PC-9 (cell line): ENCODE results near the gene RNF157. TPM values are rescaled to one million over a fixed set of nuclear protein-coding genes. Genes with fewer than 3 reads are reported as not detected.

Experiments
- BruUV-seq: library from RNA; stranded (reverse); fragments of 400-500 nt; replicated peaks from 2 replicates; lab custom pipeline; 2021; lab: Mats Ljungman, UMichigan
- CTCF ChIA-PET: fragments of 300-600 bp; sonication (Branson Sonifier 250); formaldehyde crosslinking; loops from one replicate; lab custom pipeline; 2022; ENCODE audit warnings: antibody characterized with exemption; lab: Charles Lee
- POLR2A ChIA-PET: fragments of 300-600 bp; sonication (Branson Sonifier 250); formaldehyde crosslinking; loops from one replicate; lab custom pipeline; 2022; ENCODE audit warnings: antibody characterized with exemption; ENCODE audit not compliant: unreplicated experiment; lab: Charles Lee
- DNase-seq, 2 experiments: peaks; one replicate each; pipeline versions ENCODE4 v3.0.0 to v3.0.0-alpha.2; 2015 to 2022; ENCODE audit warnings: mixed read lengths in 1 of 2
- H2AFZ ChIP-seq: fragments of 200-600 bp; sonication (generic); 2 replicates; pipeline ENCODE4 v1.8.1; 2017; ENCODE audit warnings: antibody characterized with exemption
- H3F3A ChIP-seq: fragments of 200-600 bp; sonication (generic); 2 replicates; pipeline ENCODE4 v1.8.1; 2017; ENCODE audit warnings: antibody characterized with exemption, mild to moderate bottlenecking, low read depth; ENCODE audit not compliant: insufficient read depth
- H3K27ac ChIP-seq: fragments of 200-600 bp; sonication (generic); 2 replicates; pipeline ENCODE4 v1.6.1; 2016; ENCODE audit warnings: mixed run types
- H3K27me3 ChIP-seq: fragments of 200-600 bp; sonication (generic); 2 replicates; pipeline ENCODE4 v1.6.1; 2016; ENCODE audit warnings: low read depth, mixed run types; ENCODE audit not compliant: insufficient read depth
- H3K36me3 ChIP-seq: fragments of 200-600 bp; sonication (generic); 2 replicates; pipeline ENCODE4 v1.6.1; 2016; ENCODE audit warnings: low read depth, mixed run types
- H3K4me1 ChIP-seq: fragments of 200-600 bp; sonication (generic); replicated peaks from 2 replicates; pipeline ENCODE4 v1.6.1; 2016; ENCODE audit warnings: mixed run types; ENCODE audit not compliant: insufficient read depth
- H3K4me2 ChIP-seq: fragments of 200-600 bp; sonication (generic); 2 replicates; pipeline ENCODE4 v1.6.1; 2017; ENCODE audit warnings: mixed run types
- H3K4me3 ChIP-seq: fragments of 200-600 bp; sonication (generic); 2 replicates; pipeline ENCODE4 v1.6.1; 2016; ENCODE audit warnings: mixed run types
- H3K79me2 ChIP-seq: fragments of 200-600 bp; sonication (generic); 2 replicates; pipeline ENCODE4 v1.6.1; 2017; ENCODE audit warnings: low read depth, mixed run types
- H3K9me2 ChIP-seq: fragments of 200-600 bp; sonication (generic); 2 replicates; pipeline ENCODE4 v1.8.1; 2017; ENCODE audit warnings: mild to moderate bottlenecking; ENCODE audit not compliant: insufficient read depth
- H3K9me3 ChIP-seq: fragments of 200-600 bp; sonication (generic); 2 replicates; pipeline ENCODE4 v1.8.1; 2016; ENCODE audit warnings: low read depth; ENCODE audit not compliant: insufficient read depth
- H4K20me1 ChIP-seq: fragments of 200-600 bp; sonication (generic); 2 replicates; pipeline ENCODE4 v1.8.1; 2017; ENCODE audit not compliant: insufficient read depth
- EZH2 ChIP-seq: fragments of 200-600 bp; sonication (generic); IDR thresholded peaks from 2 replicates; pipeline ENCODE4 v1.8.0; 2017; ENCODE audit warnings: antibody characterized with exemption, low read depth
- intact Hi-C: fragments of 100-400 bp; cut with micrococcal nuclease; formaldehyde crosslinking; loops from one replicate; pipeline ENCODE4 v1.10.0; 2022; ENCODE audit not compliant: unreplicated experiment
- total RNA-seq: library from RNA; stranded (reverse); gene quantifications from 2 replicates; pipeline ENCODE4 v1.2.3, GENCODE V29; 2021
- TF ChIP-seq, protein P1 (sequence below): fragments of 200-600 bp; sonication (generic); conservative IDR thresholded peaks from 2 replicates; pipeline ENCODE4 v1.6.1; 2017; ENCODE audit warnings: mixed run types, antibody characterized with exemption, mild to moderate bottlenecking, moderate library complexity

RNF157 gene
- total RNA-seq, 1 experiment from 2014 or later = 7.2 TPM

DNA sequence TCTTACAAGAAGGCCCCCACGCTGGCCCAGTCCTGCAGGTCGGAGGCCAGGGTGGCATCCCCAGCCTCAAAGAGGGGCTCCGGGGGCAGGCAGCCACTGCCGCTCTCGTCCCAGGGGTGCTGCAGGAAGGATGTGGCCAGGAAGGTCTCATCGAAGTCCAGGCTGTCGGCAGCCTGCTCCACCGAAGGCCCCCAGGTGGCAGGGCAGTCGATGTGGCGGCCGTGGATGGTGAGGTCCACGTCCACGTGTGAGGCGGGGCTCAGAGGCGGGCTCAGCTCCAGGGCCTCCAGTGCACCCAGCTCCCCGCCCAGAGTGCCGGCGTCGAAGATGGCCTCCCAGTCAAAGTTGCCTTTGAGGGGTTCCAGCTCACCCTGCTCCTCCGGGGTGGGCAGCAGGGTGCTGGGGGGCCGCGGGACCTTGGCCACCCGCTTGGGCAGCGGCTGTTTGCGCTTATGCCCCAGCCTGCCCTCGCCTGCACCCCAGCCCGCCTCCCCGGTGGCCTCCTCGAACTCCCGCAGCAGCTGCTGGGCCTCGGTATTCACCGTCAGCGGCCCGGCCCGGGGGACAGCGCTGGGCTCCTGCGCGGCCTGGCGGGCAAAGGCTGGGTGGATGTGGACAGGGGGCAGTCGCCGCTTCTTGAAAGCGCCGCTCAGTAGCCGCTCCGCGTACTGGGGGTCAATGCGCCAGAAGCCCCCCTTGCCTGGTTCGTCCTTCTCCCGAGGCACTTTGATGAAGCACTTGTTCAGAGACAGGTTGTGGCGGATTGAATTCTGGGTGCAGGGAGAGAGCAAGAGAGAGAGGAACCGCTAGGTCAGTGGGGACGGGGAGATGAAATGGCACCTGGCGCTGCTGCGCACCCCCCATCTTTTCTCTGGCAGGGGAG, 102.7 kb downstream of the RNF157 start:
- H3F3A ChIP-seq = peaks cover 15% of the 10 kb centered on the region
- TF ChIP-seq, protein P1, sequence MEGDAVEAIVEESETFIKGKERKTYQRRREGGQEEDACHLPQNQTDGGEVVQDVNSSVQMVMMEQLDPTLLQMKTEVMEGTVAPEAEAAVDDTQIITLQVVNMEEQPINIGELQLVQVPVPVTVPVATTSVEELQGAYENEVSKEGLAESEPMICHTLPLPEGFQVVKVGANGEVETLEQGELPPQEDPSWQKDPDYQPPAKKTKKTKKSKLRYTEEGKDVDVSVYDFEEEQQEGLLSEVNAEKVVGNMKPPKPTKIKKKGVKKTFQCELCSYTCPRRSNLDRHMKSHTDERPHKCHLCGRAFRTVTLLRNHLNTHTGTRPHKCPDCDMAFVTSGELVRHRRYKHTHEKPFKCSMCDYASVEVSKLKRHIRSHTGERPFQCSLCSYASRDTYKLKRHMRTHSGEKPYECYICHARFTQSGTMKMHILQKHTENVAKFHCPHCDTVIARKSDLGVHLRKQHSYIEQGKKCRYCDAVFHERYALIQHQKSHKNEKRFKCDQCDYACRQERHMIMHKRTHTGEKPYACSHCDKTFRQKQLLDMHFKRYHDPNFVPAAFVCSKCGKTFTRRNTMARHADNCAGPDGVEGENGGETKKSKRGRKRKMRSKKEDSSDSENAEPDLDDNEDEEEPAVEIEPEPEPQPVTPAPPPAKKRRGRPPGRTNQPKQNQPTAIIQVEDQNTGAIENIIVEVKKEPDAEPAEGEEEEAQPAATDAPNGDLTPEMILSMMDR = no peak
- no peak for TF ChIP-seq EZH2
- H3K4me2 ChIP-seq = no peak overlapping the region
- H3K27me3 ChIP-seq = no peaks in the 10 kb centered on the region
- no TSS peak for BruUV-seq
- H3K9me3 ChIP-seq = no peaks in the 10 kb centered on the region
- no peak overlapping the region for H2AFZ ChIP-seq
- H3K4me1 ChIP-seq = peaks cover 30% of the 10 kb centered on the region
- H4K20me1 ChIP-seq = no peaks in the 10 kb centered on the region
- no peaks in the 10 kb centered on the region for H3K79me2 ChIP-seq
- H3K36me3 ChIP-seq = no peaks in the 10 kb centered on the region
- intact Hi-C loops = no loop called here
- POLR2A ChIA-PET = no interaction called here
- no peak overlapping the region for H3K27ac ChIP-seq
- H3K9me2 ChIP-seq = no peaks in the 10 kb centered on the region
- DNase-seq = no peak
- no peak overlapping the region for H3K4me3 ChIP-seq
- CTCF ChIA-PET = no interaction called here

DNA sequence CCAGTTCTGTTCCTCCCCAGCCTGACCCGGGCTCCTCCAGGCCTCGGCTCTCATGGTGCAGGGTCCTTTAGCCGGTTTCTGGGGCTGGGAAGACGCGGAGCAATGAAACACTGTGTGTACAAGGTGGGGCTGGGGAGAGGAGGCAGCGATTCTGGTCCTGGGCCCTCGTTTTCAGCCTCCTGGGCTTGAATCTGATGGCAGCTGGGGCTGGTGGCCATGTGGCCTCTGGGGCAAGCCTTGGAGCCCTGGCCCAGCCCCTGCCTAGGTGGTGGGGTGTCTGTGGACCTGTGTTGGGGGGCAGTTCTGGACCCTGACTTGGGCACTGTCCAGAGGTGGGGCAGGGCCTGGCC, 103.3 kb downstream of the RNF157 start:
- H3K36me3 ChIP-seq = no peaks in the 10 kb centered on the region
- no peak for DNase-seq
- CTCF ChIA-PET = no interaction called here
- no peak overlapping the region for H2AFZ ChIP-seq
- POLR2A ChIA-PET = no interaction called here
- TF ChIP-seq, protein P1 = no peak
- no peak for TF ChIP-seq EZH2
- no peaks in the 10 kb centered on the region for H3K9me3 ChIP-seq
- no peaks in the 10 kb centered on the region for H3K27me3 ChIP-seq
- no TSS peak for BruUV-seq
- H4K20me1 ChIP-seq = no peaks in the 10 kb centered on the region
- no peak overlapping the region for H3K4me2 ChIP-seq
- H3K4me1 ChIP-seq = peaks cover 31% of the 10 kb centered on the region
- intact Hi-C loops = no loop called here
- H3F3A ChIP-seq = peaks cover 11% of the 10 kb centered on the region
- H3K79me2 ChIP-seq = no peaks in the 10 kb centered on the region
- no peak overlapping the region for H3K27ac ChIP-seq
- H3K9me2 ChIP-seq = no peaks in the 10 kb centered on the region
- H3K4me3 ChIP-seq = no peak overlapping the region

GRCh38 chr17:76136276-76137000, 103.9 kb downstream of the RNF157 start:
- Histone ChIP-seq H3K9me2 (no peaks in the 10 kb centered on the region), H3K36me3 (no peaks in the 10 kb centered on the region), H3K27ac (no peak overlapping the region), H3K9me3 (no peaks in the 10 kb centered on the region), H3K4me3 (no peak overlapping the region), H3K4me2 (no peak overlapping the region), H4K20me1 (no peaks in the 10 kb centered on the region), H3K27me3 (no peaks in the 10 kb centered on the region), H3K79me2 (no peaks in the 10 kb centered on the region), H3K4me1 (peaks cover 30% of the 10 kb centered on the region), H3F3A (peaks cover 16% of the 10 kb centered on the region), H2AFZ (no peak overlapping the region)
- no peak for DNase-seq
- TF ChIP-seq, protein P1 = no peak
- no peak for TF ChIP-seq EZH2
- ChIA-PET CTCF (no interaction called here), POLR2A (no interaction called here)
- BruUV-seq = no TSS peak
- intact Hi-C loops = no loop called here
